B cell (primary cell): ENCODE measurements around the gene ANK2. TPM values are rescaled to one million over a fixed set of nuclear protein-coding genes. Genes with fewer than 3 reads are reported as not detected.

ENCODE experiments used
- ATAC-seq: fragments of 200-7000 bp; cut with Tn5 transposase; one replicate; pipeline ENCODE4 v1.10.0; 2021; ENCODE audit warnings: low read depth, mild to moderate bottlenecking, moderate number of reproducible peaks, moderate library complexity
- CTCF ChIA-PET: fragments of 350-600 bp; sonication (Branson Sonifier 250); formaldehyde crosslinking; loops from one replicate; lab custom pipeline; 2021; ENCODE audit warnings: antibody characterized with exemption, inconsistent platforms; lab: Charles Lee
- POLR2A ChIA-PET: fragments of 350-600 bp; sonication (Branson Sonifier 250); formaldehyde crosslinking; loops from one replicate; lab custom pipeline; 2021; ENCODE audit warnings: antibody characterized with exemption; lab: Charles Lee
- DNase-seq: peaks from one replicate; pipeline ENCODE4 v3.0.0; 2013
- H2AFZ ChIP-seq: 2 replicates; pipeline ENCODE4 v1.6.1; 2012; ENCODE audit warnings: mild to moderate bottlenecking, low read depth, low read length; ENCODE audit not compliant: insufficient read depth, poor library complexity, severe bottlenecking
- H3K27ac ChIP-seq, 2 donors: 1 replicate in 1 of 2; 2 replicates in 1 of 2; pipeline ENCODE4 v1.5.1; 2012 to 2013; ENCODE audit warnings: low read length in 2 of 2, mild to moderate bottlenecking in 2 of 2, moderate library complexity in 1 of 2
- H3K27me3 ChIP-seq, 4 experiments: fragments of 200-600 bp in 1 of 4; sonication (generic) in 1 of 4; replicated peaks in 1 of 4; 1 replicate in 2 of 4; 2 replicates in 2 of 4; pipeline versions ENCODE4 v1.6.1 to v1.7.0; 2013 to 2016; ENCODE audit warnings: low read length in 3 of 4, mild to moderate bottlenecking in 2 of 4, mixed read lengths in 1 of 4, moderate library complexity in 1 of 4; ENCODE audit not compliant: insufficient read depth in 4 of 4, control insufficient read depth in 3 of 4; ENCODE audit errors: control extremely low read depth in 1 of 4
- H3K36me3 ChIP-seq, 2 experiments: replicated peaks in 1 of 2; 1 replicate in 1 of 2; 2 replicates in 1 of 2; pipeline versions ENCODE4 v1.6.1 to v1.7.1; 2013; ENCODE audit warnings: low read length in 1 of 2; ENCODE audit not compliant: insufficient read depth in 2 of 2, control insufficient read depth in 1 of 2; ENCODE audit errors: control extremely low read depth in 1 of 2, extremely low read depth in 1 of 2
- H3K4me1 ChIP-seq, 2 donors: fragments of 200-600 bp in 1 of 2; sonication (generic) in 1 of 2; 1 replicate in 1 of 2; 2 replicates in 1 of 2; pipeline versions ENCODE4 v1.5.1 to v1.6.1; 2013 to 2017; ENCODE audit warnings: low read length in 2 of 2; ENCODE audit not compliant: control insufficient read depth in 2 of 2, insufficient read depth in 2 of 2
- H3K4me2 ChIP-seq: replicated peaks from 2 replicates; pipeline ENCODE3; 2012; ENCODE audit warnings: mild to moderate bottlenecking, low read depth, low read length; ENCODE audit not compliant: poor library complexity, severe bottlenecking
- H3K4me3 ChIP-seq, 5 experiments: fragments of 200-600 bp in 1 of 5; sonication (generic) in 1 of 5; 1 replicate in 3 of 5; 2 replicates in 2 of 5; pipeline versions ENCODE4 v1.5.1 to v1.7.0; 2011 to 2016; ENCODE audit warnings: low read length in 4 of 5, mild to moderate bottlenecking in 4 of 5, low read depth in 2 of 5, control low read depth in 1 of 5, moderate library complexity in 1 of 5; ENCODE audit not compliant: insufficient read depth in 1 of 5; ENCODE audit errors: control extremely low read depth in 1 of 5, extremely low read depth in 1 of 5
- H3K79me2 ChIP-seq: fragments of 200-600 bp; sonication (generic); one replicate; pipeline ENCODE4 v1.6.0; 2016; ENCODE audit warnings: low read length; ENCODE audit not compliant: control insufficient read depth, insufficient read depth
- H3K9ac ChIP-seq: fragments of 200-600 bp; sonication (generic); 2 replicates; pipeline ENCODE4 v1.6.1; 2017; ENCODE audit warnings: mild to moderate bottlenecking, low read length, moderate library complexity
- H3K9me3 ChIP-seq, 3 donors: one replicate each; pipeline versions ENCODE4 v1.6.1 to v1.7.1; 2013; ENCODE audit warnings: low read length in 2 of 3; ENCODE audit not compliant: control insufficient read depth in 2 of 3, insufficient read depth in 1 of 3; ENCODE audit errors: control extremely low read depth in 1 of 3
- H4K20me1 ChIP-seq: 2 replicates; pipeline ENCODE4 v1.6.0; 2012; ENCODE audit warnings: mild to moderate bottlenecking, low read length; ENCODE audit not compliant: insufficient read depth, control insufficient read depth, poor library complexity, severe bottlenecking
- H3K27ac Mint-ChIP-seq: one replicate; pipeline ENCODE4 v1.8.0; 2021; ENCODE audit warnings: mixed read lengths
- H3K27me3 Mint-ChIP-seq: one replicate; pipeline ENCODE4 v1.8.0; 2021; ENCODE audit warnings: mixed read lengths
- H3K4me1 Mint-ChIP-seq: one replicate; pipeline ENCODE4 v1.8.0; 2021; ENCODE audit warnings: mixed read lengths
- H3K4me3 Mint-ChIP-seq: one replicate; pipeline ENCODE4 v1.8.0; 2021; ENCODE audit warnings: mixed read lengths
- H3K9me3 Mint-ChIP-seq: one replicate; pipeline ENCODE4 v1.8.0; 2022; ENCODE audit warnings: mixed read lengths; ENCODE audit not compliant: insufficient read depth
- CTCF ChIP-seq: fragments of 200-600 bp; IDR thresholded peaks from one replicate; pipeline ENCODE4 v1.8.0; 2022; ENCODE audit warnings: antibody characterized with exemption, mild to moderate bottlenecking
- EZH2 ChIP-seq: IDR thresholded peaks from 2 replicates; pipeline ENCODE4 v1.6.1; 2012; ENCODE audit warnings: borderline replicate concordance, low read depth, mild to moderate bottlenecking, moderate library complexity, low read length; ENCODE audit not compliant: insufficient read depth, poor library complexity, severe bottlenecking
- WGBS: methylation state at CpG from one replicate; pipeline ENCODE4 v1.1.5; 2013; ENCODE audit warnings: missing lambda C conversion rate; ENCODE audit not compliant: insufficient coverage; 5-methylcytosine and 5-hydroxymethylcytosine counted together
- intact Hi-C: fragments of 100-400 bp; cut with micrococcal nuclease; formaldehyde crosslinking; loops from one replicate; pipeline ENCODE4 v1.10.0; 2022
- polyA plus RNA-seq: library from polyadenylated mRNA; depleted of rRNA; stranded (reverse); fragments of >200 nt; gene quantifications from 2 replicates; pipeline ENCODE4 v1.2.3, GENCODE V29; 2012
- total RNA-seq, 2 donors: library from RNA; stranded (reverse); fragments of 120-200 nt in 1 of 2; gene quantifications; 1 replicate in 1 of 2; 2 replicates in 1 of 2; pipeline versions ENCODE4 v1.2.3 to v1.2.4, GENCODE V29; 2013 to 2022

Gene ANK2
- total and polyA plus RNA-seq, 2 donors (not counting 1 experiment from before 2014, with no cell fraction given): 0.16 to 3.6 TPM

GRCh38 chr4:113078066-113078465 is 28.6 kb downstream of the ANK2 start:
- no peaks in the 10 kb centered on the region for H4K20me1 ChIP-seq
- no peaks in the 10 kb centered on the region for H3K9me3 ChIP-seq
- no peak overlapping the region for H3K4me3 ChIP-seq
- no peak for ATAC-seq
- no peak overlapping the region for H3K27ac ChIP-seq
- no peak overlapping the region for H3K4me2 ChIP-seq
- H3K9ac ChIP-seq: no peak overlapping the region
- H3K27me3 Mint-ChIP-seq: no peaks in the 10 kb centered on the region
- no peaks in the 10 kb centered on the region for H3K9me3 Mint-ChIP-seq
- no peaks in the 10 kb centered on the region for H3K27me3 ChIP-seq
- H3K79me2 ChIP-seq: no peaks in the 10 kb centered on the region
- TF ChIP-seq CTCF (no peak), EZH2 (no peak)
- CTCF ChIA-PET: no interaction called here
- DNase-seq: no peak
- no peak overlapping the region for H3K27ac Mint-ChIP-seq
- no peaks in the 10 kb centered on the region for H3K36me3 ChIP-seq
- WGBS: 100% methylated on average over 3 of the region's 5 CpGs
- no peaks in the 10 kb centered on the region for H3K4me1 ChIP-seq
- H3K4me3 Mint-ChIP-seq: no peak overlapping the region
- H3K4me1 Mint-ChIP-seq: no peaks in the 10 kb centered on the region
- intact Hi-C loops: no loop called here
- H2AFZ ChIP-seq: no peak overlapping the region
- POLR2A ChIA-PET: no interaction called here

- ATAC-seq (no peak), DNase-seq (no peak)
- no peak overlapping the region for H3K4me3 ChIP-seq
- H3K36me3 ChIP-seq: no peaks in the 10 kb centered on the region
- no peaks in the 10 kb centered on the region for H3K9me3 Mint-ChIP-seq
- H3K27me3 Mint-ChIP-seq: no peaks in the 10 kb centered on the region
- H3K4me3 Mint-ChIP-seq: no peak overlapping the region
- no peak overlapping the region for H3K27ac Mint-ChIP-seq
- no peaks in the 10 kb centered on the region for H3K79me2 ChIP-seq
- H3K4me2 ChIP-seq: no peak overlapping the region
- ChIA-PET POLR2A (no interaction called here), CTCF (no interaction called here)
- no peak overlapping the region for H3K9ac ChIP-seq
- no peaks in the 10 kb centered on the region for H3K4me1 ChIP-seq
- TF ChIP-seq CTCF (no peak), EZH2 (no peak)
- H2AFZ ChIP-seq: no peak overlapping the region
- no peaks in the 10 kb centered on the region for H3K27me3 ChIP-seq
- no peaks in the 10 kb centered on the region for H3K4me1 Mint-ChIP-seq
- no peaks in the 10 kb centered on the region for H3K9me3 ChIP-seq
- no peak overlapping the region for H3K27ac ChIP-seq
- intact Hi-C loops: no loop called here
- H4K20me1 ChIP-seq: no peaks in the 10 kb centered on the region
- 92% methylated on average over 7 of the region's 9 CpGs for WGBS
Observed at GRCh38 chr4:113080050-113080449, 30.6 kb downstream of the ANK2 start.
